ENCODE data around the gene SREK1IP1.

GRCh38 chr5:64685866-64686265 is 82.6 kb downstream of the SREK1IP1 start:
- TF ChIP-seq, protein P1, sequence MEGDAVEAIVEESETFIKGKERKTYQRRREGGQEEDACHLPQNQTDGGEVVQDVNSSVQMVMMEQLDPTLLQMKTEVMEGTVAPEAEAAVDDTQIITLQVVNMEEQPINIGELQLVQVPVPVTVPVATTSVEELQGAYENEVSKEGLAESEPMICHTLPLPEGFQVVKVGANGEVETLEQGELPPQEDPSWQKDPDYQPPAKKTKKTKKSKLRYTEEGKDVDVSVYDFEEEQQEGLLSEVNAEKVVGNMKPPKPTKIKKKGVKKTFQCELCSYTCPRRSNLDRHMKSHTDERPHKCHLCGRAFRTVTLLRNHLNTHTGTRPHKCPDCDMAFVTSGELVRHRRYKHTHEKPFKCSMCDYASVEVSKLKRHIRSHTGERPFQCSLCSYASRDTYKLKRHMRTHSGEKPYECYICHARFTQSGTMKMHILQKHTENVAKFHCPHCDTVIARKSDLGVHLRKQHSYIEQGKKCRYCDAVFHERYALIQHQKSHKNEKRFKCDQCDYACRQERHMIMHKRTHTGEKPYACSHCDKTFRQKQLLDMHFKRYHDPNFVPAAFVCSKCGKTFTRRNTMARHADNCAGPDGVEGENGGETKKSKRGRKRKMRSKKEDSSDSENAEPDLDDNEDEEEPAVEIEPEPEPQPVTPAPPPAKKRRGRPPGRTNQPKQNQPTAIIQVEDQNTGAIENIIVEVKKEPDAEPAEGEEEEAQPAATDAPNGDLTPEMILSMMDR (conservative IDR thresholded peaks at IDR 0.05): no peak
- TF ChIP-seq ZFX (IDR thresholded peaks at IDR 0.05): no peak
